ENCODE results near the gene CREB1.

CREB1 gene

GRCh38 chr2:207616185-207616584 is 86.4 kb downstream of the CREB1 start:
- H3K4me1 ChIP-seq (ENCODE audit: control insufficient read depth, insufficient read depth, low read length), result no peaks in the 10 kb centered on the region
- peaks cover 6 to 57% of the 10 kb centered on the region in 2 experiments for H3K36me3 ChIP-seq (ENCODE audit: control insufficient read depth in 2 of 2, insufficient read depth in 1 of 2, low read length in 2 of 2)
- no peaks in the 10 kb centered on the region for H3K9me3 ChIP-seq (ENCODE audit: control insufficient read depth, insufficient read depth, low read depth, low read length)
- ChIA-PET POLR2A (interaction anchor here (1.1 to 1.7 kb wide), 3 partner anchors 9 to 104 kb away, joined by 3 to 4 read pairs (median 4); partner anchors contain the start of genes CREB1 and METTL21A), CTCF (no interaction called here)
- no peak overlapping the region for H3K27ac ChIP-seq (ENCODE audit: extremely low read depth, low read depth, low read length)
- TF ChIP-seq, protein P1, sequence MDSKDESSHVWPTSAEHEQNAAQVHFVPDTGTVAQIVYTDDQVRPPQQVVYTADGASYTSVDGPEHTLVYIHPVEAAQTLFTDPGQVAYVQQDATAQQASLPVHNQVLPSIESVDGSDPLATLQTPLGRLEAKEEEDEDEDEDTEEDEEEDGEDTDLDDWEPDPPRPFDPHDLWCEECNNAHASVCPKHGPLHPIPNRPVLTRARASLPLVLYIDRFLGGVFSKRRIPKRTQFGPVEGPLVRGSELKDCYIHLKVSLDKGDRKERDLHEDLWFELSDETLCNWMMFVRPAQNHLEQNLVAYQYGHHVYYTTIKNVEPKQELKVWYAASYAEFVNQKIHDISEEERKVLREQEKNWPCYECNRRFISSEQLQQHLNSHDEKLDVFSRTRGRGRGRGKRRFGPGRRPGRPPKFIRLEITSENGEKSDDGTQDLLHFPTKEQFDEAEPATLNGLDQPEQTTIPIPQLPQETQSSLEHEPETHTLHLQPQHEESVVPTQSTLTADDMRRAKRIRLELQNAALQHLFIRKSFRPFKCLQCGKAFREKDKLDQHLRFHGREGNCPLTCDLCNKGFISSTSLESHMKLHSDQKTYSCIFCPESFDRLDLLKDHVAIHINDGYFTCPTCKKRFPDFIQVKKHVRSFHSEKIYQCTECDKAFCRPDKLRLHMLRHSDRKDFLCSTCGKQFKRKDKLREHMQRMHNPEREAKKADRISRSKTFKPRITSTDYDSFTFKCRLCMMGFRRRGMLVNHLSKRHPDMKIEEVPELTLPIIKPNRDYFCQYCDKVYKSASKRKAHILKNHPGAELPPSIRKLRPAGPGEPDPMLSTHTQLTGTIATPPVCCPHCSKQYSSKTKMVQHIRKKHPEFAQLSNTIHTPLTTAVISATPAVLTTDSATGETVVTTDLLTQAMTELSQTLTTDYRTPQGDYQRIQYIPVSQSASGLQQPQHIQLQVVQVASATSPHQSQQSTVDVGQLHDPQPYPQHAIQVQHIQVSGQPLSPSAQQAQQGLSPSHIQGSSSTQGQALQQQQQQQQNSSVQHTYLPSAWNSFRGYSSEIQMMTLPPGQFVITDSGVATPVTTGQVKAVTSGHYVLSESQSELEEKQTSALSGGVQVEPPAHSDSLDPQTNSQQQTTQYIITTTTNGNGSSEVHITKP (tag by site-specific recombination; IDR thresholded peaks at IDR 0.05), result no peak
- TF ChIP-seq ZNF426 (tag by site-specific recombination; IDR thresholded peaks at IDR 0.05), result no peak
- no peak for TF ChIP-seq ZBTB26 (tag by site-specific recombination; optimal IDR thresholded peaks at IDR 0.05)
- no peak for TF ChIP-seq ZNF175 (tag by site-specific recombination; IDR thresholded peaks at IDR 0.05)
- TF ChIP-seq, protein P2, sequence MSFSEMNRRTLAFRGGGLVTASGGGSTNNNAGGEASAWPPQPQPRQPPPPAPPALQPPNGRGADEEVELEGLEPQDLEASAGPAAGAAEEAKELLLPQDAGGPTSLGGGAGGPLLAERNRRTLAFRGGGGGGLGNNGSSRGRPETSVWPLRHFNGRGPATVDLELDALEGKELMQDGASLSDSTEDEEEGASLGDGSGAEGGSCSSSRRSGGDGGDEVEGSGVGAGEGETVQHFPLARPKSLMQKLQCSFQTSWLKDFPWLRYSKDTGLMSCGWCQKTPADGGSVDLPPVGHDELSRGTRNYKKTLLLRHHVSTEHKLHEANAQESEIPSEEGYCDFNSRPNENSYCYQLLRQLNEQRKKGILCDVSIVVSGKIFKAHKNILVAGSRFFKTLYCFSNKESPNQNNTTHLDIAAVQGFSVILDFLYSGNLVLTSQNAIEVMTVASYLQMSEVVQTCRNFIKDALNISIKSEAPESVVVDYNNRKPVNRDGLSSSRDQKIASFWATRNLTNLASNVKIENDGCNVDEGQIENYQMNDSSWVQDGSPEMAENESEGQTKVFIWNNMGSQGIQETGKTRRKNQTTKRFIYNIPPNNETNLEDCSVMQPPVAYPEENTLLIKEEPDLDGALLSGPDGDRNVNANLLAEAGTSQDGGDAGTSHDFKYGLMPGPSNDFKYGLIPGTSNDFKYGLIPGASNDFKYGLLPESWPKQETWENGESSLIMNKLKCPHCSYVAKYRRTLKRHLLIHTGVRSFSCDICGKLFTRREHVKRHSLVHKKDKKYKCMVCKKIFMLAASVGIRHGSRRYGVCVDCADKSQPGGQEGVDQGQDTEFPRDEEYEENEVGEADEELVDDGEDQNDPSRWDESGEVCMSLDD (tag by site-specific recombination; IDR thresholded peaks at IDR 0.05), result no peak
- TF ChIP-seq ZNF148 (tag by site-specific recombination; IDR thresholded peaks at IDR 0.05; ENCODE audit: borderline replicate concordance), result no peak
- H3K4me3 ChIP-seq (ENCODE audit: low read depth, low read length), result no peak overlapping the region

GRCh38 chr2:207617011-207617671 is 87.4 kb downstream of the CREB1 start:
- H3K4me1 ChIP-seq (ENCODE audit: control insufficient read depth, insufficient read depth, low read length), result no peaks in the 10 kb centered on the region
- no peak overlapping the region for H3K27ac ChIP-seq (ENCODE audit: extremely low read depth, low read depth, low read length)
- no peak overlapping the region for H3K4me3 ChIP-seq (ENCODE audit: low read depth, low read length)
- H3K9me3 ChIP-seq (ENCODE audit: control insufficient read depth, insufficient read depth, low read depth, low read length), result no peaks in the 10 kb centered on the region
- ChIA-PET CTCF (interaction anchor here (0.6 to 1.2 kb wide), 5 partner anchors 83 to 1780 kb away, joined by 3 to 4 read pairs (median 3); no protein-coding TSS in a partner anchor), POLR2A (interaction anchor here (1.1 to 1.7 kb wide), 4 partner anchors 9 to 103 kb away, joined by 3 to 4 read pairs (median 4); partner anchors contain the start of genes CCNYL1 and CREB1)
- TF ChIP-seq ZNF843 (tag by site-specific recombination; IDR thresholded peaks at IDR 0.05), result no peak
- TF ChIP-seq ZFP37 (tag by site-specific recombination; IDR thresholded peaks at IDR 0.05), result no peak
- no peak for TF ChIP-seq ZNF341 (tag by site-specific recombination; IDR thresholded peaks at IDR 0.05; ENCODE audit: low read depth)
- TF ChIP-seq REPIN1 (tag by site-specific recombination; IDR thresholded peaks at IDR 0.05; ENCODE audit: low read depth), result no peak
- TF ChIP-seq ZBTB48 (tag by site-specific recombination; IDR thresholded peaks at IDR 0.05), result no peak
- TF ChIP-seq ZNF600 (tag by site-specific recombination; IDR thresholded peaks at IDR 0.05), result 0 out of 2 replicates have a peak, but pooled peaks have one; percentile 17
- TF ChIP-seq ZFHX2 (tag by site-specific recombination; conservative IDR thresholded peaks at IDR 0.05), result peak; percentile 16; the same call in 1 of the 2 replicates
- no peak for TF ChIP-seq ZNF366 (tag by site-specific recombination; conservative IDR thresholded peaks at IDR 0.05)
- TF ChIP-seq EGR2 (tag by site-specific recombination; IDR thresholded peaks at IDR 0.05; ENCODE audit: low read depth), result no peak
- TF ChIP-seq ZNF629 (tag by site-specific recombination; IDR thresholded peaks at IDR 0.05), result 0 out of 2 replicates have a peak, but pooled peaks have one; percentile 14
- no peak for TF ChIP-seq ZNF324 (tag by site-specific recombination; IDR thresholded peaks at IDR 0.05)
- peaks cover 6 to 66% of the 10 kb centered on the region in 2 experiments for H3K36me3 ChIP-seq (ENCODE audit: control insufficient read depth in 2 of 2, insufficient read depth in 1 of 2, low read length in 2 of 2)

Measured in HEK293 (cell line).